CD4-positive, alpha-beta T cell (primary cell): Measurements from ENCODE around the gene ELMO1. TPM values are rescaled to one million over a fixed set of nuclear protein-coding genes. Genes with fewer than 3 reads are reported as not detected.

Experiments used
- ATAC-seq: fragments of 200-7000 bp; cut with Tn5 transposase; one replicate; pipeline ENCODE4 v1.10.0; 2022; ENCODE audit warnings: mild to moderate bottlenecking; ENCODE audit not compliant: poor library complexity
- CTCF ChIA-PET: fragments of 350-600 bp; sonication (Branson Sonifier 250); formaldehyde crosslinking; loops from one replicate; lab custom pipeline; 2021; ENCODE audit warnings: antibody characterized with exemption, inconsistent platforms; lab: Charles Lee
- POLR2A ChIA-PET: fragments of 350-600 bp; sonication (Branson Sonifier 250); formaldehyde crosslinking; loops from one replicate; lab custom pipeline; 2021; ENCODE audit warnings: antibody characterized with exemption, inconsistent platforms; lab: Charles Lee
- DNase-seq, 14 experiments: peaks; one replicate each; pipeline ENCODE4 v3.0.0-alpha.2; 2013 to 2020; ENCODE audit warnings: mixed read lengths in 2 of 14
- H3K27ac ChIP-seq, 2 donors: one replicate each; pipeline versions ENCODE4 v1.5.1 to v1.7.0; 2013; ENCODE audit warnings: low read length in 2 of 2, low read depth in 1 of 2, mild to moderate bottlenecking in 1 of 2
- H3K27me3 ChIP-seq, 2 experiments: 1 replicate in 1 of 2; 2 replicates in 1 of 2; pipeline versions ENCODE4 v1.6.1 to v1.7.0; 2013; ENCODE audit warnings: low read length in 2 of 2, control low read depth in 1 of 2, mild to moderate bottlenecking in 1 of 2, moderate library complexity in 1 of 2; ENCODE audit not compliant: insufficient read depth in 2 of 2, control insufficient read depth in 1 of 2
- H3K36me3 ChIP-seq: one replicate; pipeline ENCODE4 v1.6.1; 2013; ENCODE audit warnings: low read length, control low read depth; ENCODE audit not compliant: insufficient read depth
- H3K4me1 ChIP-seq: one replicate; pipeline ENCODE4 v1.6.1; 2013; ENCODE audit warnings: low read length, control low read depth; ENCODE audit not compliant: insufficient read depth
- H3K4me3 ChIP-seq: one replicate; pipeline ENCODE4 v1.5.1; 2013; ENCODE audit warnings: mild to moderate bottlenecking, low read length, moderate library complexity
- H3K9me3 ChIP-seq, 2 experiments: 1 replicate in 1 of 2; 2 replicates in 1 of 2; pipeline versions ENCODE4 v1.6.1 to v1.7.0; 2013; ENCODE audit warnings: low read length in 2 of 2, mild to moderate bottlenecking in 2 of 2, control low read depth in 1 of 2, moderate library complexity in 1 of 2; ENCODE audit not compliant: control insufficient read depth in 1 of 2, insufficient read depth in 1 of 2
- H3K27ac Mint-ChIP-seq: one replicate; pipeline ENCODE4 v1.8.0; 2020; ENCODE audit warnings: mixed read lengths
- H3K27me3 Mint-ChIP-seq: one replicate; pipeline ENCODE4 v1.8.0; 2021; ENCODE audit warnings: mixed read lengths
- H3K36me3 Mint-ChIP-seq: one replicate; pipeline ENCODE4 v1.8.0; 2021; ENCODE audit warnings: low read depth, mixed read lengths
- H3K4me1 Mint-ChIP-seq: one replicate; pipeline ENCODE4 v1.8.0; 2021; ENCODE audit warnings: low read depth, mixed read lengths
- H3K4me3 Mint-ChIP-seq: one replicate; pipeline ENCODE4 v1.8.0; 2020; ENCODE audit warnings: mild to moderate bottlenecking, mixed read lengths
- H3K9me3 Mint-ChIP-seq: one replicate; pipeline ENCODE4 v1.8.0; 2020; ENCODE audit warnings: mixed read lengths
- CTCF ChIP-seq: fragments of 200-600 bp; IDR thresholded peaks from one replicate; pipeline ENCODE4 v1.8.0; 2022; ENCODE audit warnings: antibody characterized with exemption, mild to moderate bottlenecking
- intact Hi-C, 2 experiments: fragments of 100-400 bp; cut with DNase I in 1 of 2; cut with micrococcal nuclease in 1 of 2; formaldehyde crosslinking; loops; one replicate each; pipeline versions ENCODE4 v1.15.1 to v1.9.0; 2023 to 2025; cut with DNase I, micrococcal nuclease
- total RNA-seq, 174 experiments: library from RNA in 2 of 174; stranded (reverse) in 2 of 174; gene quantifications; one replicate each; pipeline ENCODE4 v1.2.3 and lab custom pipeline; 2021 to 2026

The ELMO1 gene
- total RNA-seq, 2 experiments from 2014 or later, result 117 to 120 TPM

DNA sequence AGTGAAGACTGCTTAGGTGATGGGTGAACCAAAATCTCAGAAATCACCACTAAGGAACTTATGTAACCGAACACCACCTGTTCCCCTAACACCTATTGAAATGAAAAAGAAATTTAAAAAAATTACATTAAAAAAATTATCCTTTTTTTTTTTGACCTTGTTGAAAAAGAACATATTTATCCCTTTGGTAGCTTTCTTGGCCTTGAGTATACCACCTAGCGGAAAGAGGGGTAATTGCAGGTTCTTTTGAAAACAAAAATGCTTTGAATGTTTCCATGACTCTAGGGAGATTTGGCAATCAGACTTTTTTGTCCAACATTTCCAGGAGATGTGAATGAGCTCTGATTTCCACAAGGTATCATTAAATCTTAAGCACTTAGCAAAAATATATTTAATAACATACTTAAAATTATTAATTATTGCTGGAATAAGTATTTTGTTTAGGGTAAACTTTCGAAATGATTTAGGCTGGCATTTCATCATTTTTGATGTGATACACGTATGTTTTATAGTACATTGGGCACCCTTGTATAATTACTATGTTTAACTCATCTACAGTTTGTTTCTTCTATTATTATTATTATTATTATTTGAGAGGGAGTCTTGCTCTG, 47.0 kb upstream of the ELMO1 start:
- Histone ChIP-seq H3K36me3 (no peaks in the 10 kb centered on the region), H3K27ac (no peak overlapping the region), H3K4me1 (no peaks in the 10 kb centered on the region), H3K27me3 (no peaks in the 10 kb centered on the region), H3K4me3 (no peak overlapping the region), H3K9me3 (peaks cover 0 to 7% of the 10 kb centered on the region in 2 experiments)
- ATAC-seq, result peak; percentile 68
- H3K9me3 Mint-ChIP-seq, result no peaks in the 10 kb centered on the region
- H3K4me1 Mint-ChIP-seq, result no peaks in the 10 kb centered on the region
- no peak overlapping the region for H3K4me3 Mint-ChIP-seq
- CTCF ChIA-PET, result interaction anchor here (1.0 to 3.1 kb wide), 9 partner anchors 10 to 261 kb away, joined by 3 to 16 read pairs (median 4); no protein-coding TSS in a partner anchor
- DNase-seq, result peak in 3 of 14 experiments; percentile 47 to 59 (median 51)
- no peak overlapping the region for H3K27ac Mint-ChIP-seq
- intact Hi-C loops, result loop anchor here (2.0 to 5.0 kb wide), 4 partner anchors 48 to 1008 kb away; partner anchors contain the start of gene ELMO1 (in 1 of the 2)
- peak; percentile 89 for TF ChIP-seq CTCF
- no peaks in the 10 kb centered on the region for H3K27me3 Mint-ChIP-seq
- no peaks in the 10 kb centered on the region for H3K36me3 Mint-ChIP-seq
- POLR2A ChIA-PET, result interaction anchor here (1.1 to 1.4 kb wide), 3 partner anchors 48 to 153 kb away, joined by 4 to 7 read pairs (median 4); no protein-coding TSS in a partner anchor

GRCh38 chr7:37494926-37495325, 46.3 kb upstream of the ELMO1 start:
- ChIA-PET CTCF (interaction anchor here (0.6 to 3.1 kb wide), 9 partner anchors 11 to 1007 kb away, joined by 3 to 16 read pairs (median 4); no protein-coding TSS in a partner anchor), POLR2A (interaction anchor here (1.1 to 1.4 kb wide), 3 partner anchors 48 to 152 kb away, joined by 4 to 7 read pairs (median 4); no protein-coding TSS in a partner anchor)
- no peaks in the 10 kb centered on the region for H3K4me1 ChIP-seq
- intact Hi-C loops, result loop anchor here (2.0 to 5.0 kb wide), 6 partner anchors 48 to 1008 kb away; partner anchors contain the start of gene ELMO1 (in 1 of the 2)
- no peaks in the 10 kb centered on the region for H3K27me3 Mint-ChIP-seq
- H3K9me3 Mint-ChIP-seq, result no peaks in the 10 kb centered on the region
- no peak for TF ChIP-seq CTCF
- H3K4me1 Mint-ChIP-seq, result no peaks in the 10 kb centered on the region
- H3K36me3 Mint-ChIP-seq, result no peaks in the 10 kb centered on the region
- no peak overlapping the region for H3K27ac Mint-ChIP-seq
- DNase-seq, result no peak
- peaks cover 0 to 7% of the 10 kb centered on the region in 2 experiments for H3K9me3 ChIP-seq
- ATAC-seq, result no peak
- no peak overlapping the region for H3K4me3 Mint-ChIP-seq
- H3K27ac ChIP-seq, result no peak overlapping the region
- H3K27me3 ChIP-seq, result no peaks in the 10 kb centered on the region
- H3K4me3 ChIP-seq, result no peak overlapping the region
- no peaks in the 10 kb centered on the region for H3K36me3 ChIP-seq

DNA sequence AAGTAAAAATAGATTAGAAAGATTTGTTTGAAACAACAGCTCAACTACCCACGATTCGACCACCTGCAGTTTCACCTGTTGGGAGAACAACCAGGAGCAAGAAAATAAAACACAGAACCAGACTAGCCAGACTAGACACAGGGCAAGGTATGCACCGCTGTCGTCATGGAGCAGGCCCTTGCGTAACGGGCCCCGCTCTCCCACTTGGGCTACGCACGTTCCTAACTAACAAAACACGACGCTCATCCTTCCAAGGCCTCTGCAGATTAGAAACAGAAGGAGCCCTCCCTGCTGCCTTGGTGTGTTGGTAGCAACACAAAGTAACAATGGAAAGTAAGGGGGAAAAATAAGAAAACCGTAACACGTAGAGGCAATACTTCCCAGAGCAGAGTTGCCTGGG, 45.1 kb upstream of the ELMO1 start:
- ATAC-seq (no peak), DNase-seq (no peak)
- Mint-ChIP-seq H3K36me3 (no peaks in the 10 kb centered on the region), H3K27ac (no peak overlapping the region), H3K27me3 (no peaks in the 10 kb centered on the region), H3K4me1 (no peaks in the 10 kb centered on the region), H3K9me3 (no peaks in the 10 kb centered on the region), H3K4me3 (no peak overlapping the region)
- Histone ChIP-seq H3K27me3 (no peaks in the 10 kb centered on the region), H3K4me3 (no peak overlapping the region), H3K36me3 (no peaks in the 10 kb centered on the region), H3K27ac (no peak overlapping the region), H3K9me3 (peaks cover 0 to 7% of the 10 kb centered on the region in 2 experiments), H3K4me1 (no peaks in the 10 kb centered on the region)
- POLR2A ChIA-PET, result no interaction called here
- CTCF ChIA-PET, result no interaction called here
- intact Hi-C loops, result loop anchor here in 1 of 2 experiments (2.0 to 5.0 kb wide), 3 partner anchors 142 to 259 kb away; no protein-coding TSS in a partner anchor
- TF ChIP-seq CTCF, result no peak
